CD4-positive, alpha-beta T cell treated with Interleukin-6 for 4 hours (primary cell): ENCODE measurements around the gene IBTK.
"Not testable (repeated sequence)": the region's sequence is repeated elsewhere in the genome, so short reads cannot be mapped to it uniquely, and the experiment has no call there.

Source experiments
- DNase-seq: peaks from one replicate; pipeline ENCODE4 v3.0.0-alpha.2; 2020; ENCODE audit warnings: mixed read lengths

IBTK gene

DNA sequence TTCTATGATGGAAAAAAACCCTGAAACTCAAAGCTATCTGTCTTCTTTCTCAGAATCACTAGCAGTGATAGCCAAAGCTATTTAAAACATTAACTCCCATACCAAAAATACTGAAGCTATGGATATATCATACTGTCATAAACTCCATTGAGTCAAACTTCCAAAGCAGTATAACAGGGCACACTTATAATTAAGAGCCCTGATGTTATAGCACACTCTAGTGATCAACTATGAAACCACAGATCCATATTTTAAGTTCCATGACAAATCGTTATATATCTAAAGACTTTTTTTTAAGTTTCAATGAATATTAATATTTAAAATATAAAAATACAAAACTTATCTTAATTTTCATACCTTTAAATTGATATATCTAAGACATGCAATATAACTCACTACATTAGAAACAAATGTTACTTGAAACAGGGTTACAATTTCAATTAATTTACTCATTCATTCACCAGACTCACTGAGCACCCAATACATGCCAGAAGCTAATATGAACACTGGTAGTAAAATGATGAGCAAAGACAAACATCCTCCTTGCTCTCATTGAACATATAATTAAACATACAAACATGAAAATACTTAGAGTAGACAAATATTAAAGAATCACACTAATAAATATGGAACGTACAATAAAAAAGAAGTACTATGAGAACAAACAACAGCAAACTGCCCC is 69.3 kb downstream of the IBTK start:
- no peak for DNase-seq

DNA sequence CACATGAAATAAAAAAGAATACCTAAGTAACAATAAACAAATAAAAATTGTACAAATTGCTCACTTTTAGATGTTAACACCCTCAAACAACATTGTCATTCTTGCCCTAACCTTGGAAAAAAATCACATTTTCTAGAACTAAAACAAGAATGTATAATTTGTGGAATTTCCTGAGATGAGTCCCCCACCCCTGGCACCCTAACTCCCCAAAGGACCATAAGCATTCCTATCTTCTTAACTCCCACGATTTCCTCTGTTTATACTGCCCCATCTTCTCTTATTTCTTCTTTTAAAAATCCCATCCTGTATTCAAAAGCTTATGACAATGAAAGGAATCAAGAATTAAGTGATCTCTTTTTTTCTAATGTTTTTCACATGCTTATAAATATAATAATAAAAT is 70.9 kb downstream of the IBTK start:
- DNase-seq, result no peak

DNA sequence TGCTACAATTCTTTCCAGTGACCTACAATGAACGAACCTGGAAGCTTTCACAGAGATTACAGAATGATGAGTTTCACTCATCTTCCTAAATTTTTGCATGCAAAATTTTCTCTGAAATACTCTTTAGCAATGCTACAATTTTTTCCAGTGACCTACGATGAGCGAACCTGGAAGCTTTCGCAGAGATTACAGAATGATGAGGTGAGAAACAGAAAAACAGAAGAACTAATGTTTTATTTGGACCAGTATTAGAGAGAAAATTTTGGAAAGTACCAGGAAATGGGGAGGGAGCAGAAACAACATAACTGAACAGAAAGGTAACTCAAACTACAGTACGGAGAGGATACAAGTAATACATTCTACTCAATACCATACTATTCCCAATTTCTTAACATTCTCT is 75.0 kb downstream of the IBTK start:
- DNase-seq, result no peak

DNA sequence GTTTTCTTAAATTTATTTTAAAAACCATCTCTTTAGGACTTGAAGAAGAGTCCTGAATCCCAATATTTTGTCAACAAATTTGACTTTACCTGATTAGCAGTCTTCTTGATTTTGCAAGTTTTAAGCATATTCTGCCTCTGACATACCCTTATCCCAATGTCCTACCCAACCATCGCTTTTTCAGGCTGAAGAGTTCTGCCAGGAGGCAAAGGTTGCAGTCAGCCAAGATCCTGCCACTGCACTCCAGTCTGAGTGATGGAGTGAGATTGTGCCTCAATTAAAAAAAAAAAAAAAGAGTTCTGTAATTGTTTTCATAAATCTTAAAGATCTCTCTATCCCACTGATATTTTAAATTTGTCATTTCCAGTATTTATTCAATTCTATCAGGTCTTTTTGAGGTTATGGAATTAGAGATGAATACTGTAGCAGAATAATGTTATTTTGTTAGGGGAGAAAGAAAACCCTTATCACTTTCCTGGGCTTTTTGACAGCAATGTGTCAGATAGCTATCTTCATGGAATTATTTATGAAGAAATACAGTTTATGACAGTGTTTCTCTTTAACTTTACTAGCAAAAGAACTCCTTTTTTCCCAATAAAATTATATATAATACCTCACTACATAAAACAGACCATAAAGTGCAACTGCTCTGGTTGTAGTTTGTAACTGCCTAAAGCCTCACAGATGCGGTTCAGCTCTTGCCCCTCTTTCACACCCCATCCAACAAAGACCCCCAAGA is 78.2 kb downstream of the IBTK start:
- no peak for DNase-seq

DNA sequence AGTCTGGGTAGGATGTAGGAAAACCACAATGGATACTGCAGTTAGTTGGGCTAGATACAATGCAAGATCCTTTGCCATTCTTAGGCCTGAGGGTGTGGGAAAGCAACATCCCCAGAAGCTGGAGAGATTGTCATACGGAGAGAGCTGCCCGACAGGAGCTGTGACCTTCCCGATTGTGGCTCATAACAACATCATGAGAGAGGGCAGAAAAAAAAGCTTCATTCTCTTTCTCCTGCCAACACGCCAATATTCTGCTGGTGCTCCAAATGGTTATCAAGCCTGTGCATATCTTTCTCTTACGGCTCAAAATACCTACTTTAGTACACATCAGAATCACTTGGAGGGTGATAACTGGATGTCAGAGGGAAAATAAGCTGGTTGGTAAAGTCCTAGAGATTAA is 81.1 kb downstream of the IBTK start:
- no peak for DNase-seq

DNA sequence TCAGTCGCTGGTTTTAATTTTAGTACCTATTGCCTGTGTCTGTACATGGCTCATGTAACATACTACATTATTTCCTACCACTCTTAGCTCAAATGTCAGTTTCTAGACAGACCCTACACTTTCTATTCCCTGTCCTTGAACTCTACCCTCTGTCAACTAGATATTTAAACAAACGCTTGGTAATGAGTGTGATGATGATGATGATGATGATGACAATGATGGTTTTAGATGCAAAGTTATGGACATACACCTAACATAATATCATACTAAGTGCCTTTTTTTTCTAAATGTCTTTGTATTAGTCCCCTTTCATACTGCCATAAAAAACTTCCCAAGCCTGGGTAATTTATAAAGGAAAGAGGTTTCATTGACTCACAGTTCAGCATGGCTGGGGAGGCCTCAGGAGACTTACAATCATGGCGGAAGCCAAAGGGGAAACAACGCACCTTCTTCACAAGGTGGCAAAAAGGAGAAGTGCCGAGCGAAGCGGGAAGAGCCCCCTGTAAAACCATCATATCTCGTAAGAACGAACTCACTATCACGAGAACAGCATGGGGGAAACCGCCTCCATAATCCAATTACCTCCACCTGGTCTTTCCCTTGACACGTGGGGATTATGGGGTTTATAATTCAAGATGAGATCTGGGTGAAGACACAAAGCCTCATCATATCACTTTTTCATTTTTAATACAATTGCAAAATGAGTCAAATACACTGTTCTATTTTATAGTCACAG is 87.1 kb downstream of the IBTK start:
- no peak for DNase-seq

DNA sequence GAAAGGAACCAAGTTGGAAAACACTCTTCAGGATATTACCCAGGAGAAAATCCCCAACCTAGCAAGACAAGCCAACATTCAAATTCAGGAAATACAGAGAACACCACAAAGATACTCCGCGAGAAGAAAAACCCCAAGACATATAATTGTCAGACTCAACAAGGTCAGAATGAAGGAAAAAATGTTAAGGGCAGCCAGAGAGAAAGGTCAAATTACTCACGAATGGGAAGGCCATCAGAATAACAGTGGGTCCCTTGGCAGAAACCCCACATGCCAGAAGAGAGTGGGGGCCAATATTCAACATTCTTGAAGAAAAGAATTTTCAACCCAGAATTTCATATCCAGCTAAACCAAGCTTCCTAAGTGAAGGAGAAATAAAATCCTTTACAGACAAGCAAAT is 94.8 kb downstream of the IBTK start:
- not testable (repeated sequence) for DNase-seq

DNA sequence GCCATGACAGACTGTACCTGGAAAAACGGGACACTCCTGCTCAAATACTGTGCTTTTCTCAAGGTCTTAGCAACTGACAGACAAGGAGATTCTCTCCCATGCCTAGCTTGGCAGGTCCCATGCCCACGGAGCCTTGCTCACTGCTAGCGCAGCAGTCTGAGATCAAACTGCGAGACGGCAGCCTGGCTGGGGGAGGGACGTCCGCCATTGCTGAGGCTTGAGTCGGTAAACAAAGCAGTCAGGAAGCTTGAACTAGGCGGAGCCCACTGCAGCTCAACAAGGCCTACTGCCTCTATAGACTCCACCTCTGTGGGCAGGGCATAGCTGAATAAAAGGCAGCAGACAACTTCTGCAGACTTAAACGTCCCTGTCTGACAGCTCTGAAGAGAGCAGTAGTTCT is 96.4 kb downstream of the IBTK start:
- not testable (repeated sequence) for DNase-seq

DNA sequence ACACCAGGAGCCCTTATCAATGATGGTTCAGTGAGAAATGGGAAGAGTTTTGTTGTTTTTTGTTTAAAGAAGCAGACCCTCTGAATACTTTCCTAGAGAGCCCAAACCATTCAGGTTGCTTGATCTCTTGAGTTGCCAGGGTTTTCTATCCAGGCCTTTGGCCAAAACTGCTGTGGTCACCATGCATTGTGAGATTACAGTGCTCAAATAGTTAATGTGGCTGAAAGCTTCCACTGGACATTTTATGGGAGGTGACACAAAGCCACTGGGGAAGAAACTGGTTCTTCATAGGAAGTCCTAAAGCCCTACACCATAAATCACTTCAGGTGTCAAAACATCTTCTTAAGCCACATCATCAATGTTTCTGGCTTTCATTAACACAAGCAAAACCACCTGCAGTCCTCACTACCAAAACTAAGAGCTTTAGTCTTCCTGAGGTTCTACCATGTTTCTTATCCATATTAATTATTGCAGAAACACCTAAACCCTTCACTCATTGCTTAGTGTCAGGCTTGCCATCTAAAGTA is 101.6 kb downstream of the IBTK start:
- DNase-seq, result no peak

DNA sequence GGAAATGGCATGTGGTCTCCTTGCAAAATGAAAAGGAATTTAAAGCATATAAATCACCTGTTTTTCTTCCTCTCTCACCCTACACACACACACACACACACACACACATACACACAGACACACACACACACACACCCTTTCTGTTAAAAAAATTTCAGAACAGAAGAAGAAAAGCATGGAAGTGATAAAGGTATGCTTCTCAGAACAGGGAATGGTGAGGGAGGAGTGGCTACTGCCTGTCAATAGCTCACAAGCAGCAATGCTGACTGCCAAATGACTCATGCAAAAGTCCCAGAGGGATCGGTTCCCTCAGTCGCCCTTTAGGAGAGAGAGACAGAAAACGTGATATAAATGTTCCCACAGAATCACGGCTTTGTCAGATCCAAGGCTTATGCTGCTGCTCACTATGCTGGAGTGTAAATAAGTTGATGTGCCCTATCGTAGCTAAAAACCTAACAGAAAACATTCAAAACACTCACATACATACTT is 102.6 kb downstream of the IBTK start:
- DNase-seq, result no peak

DNA sequence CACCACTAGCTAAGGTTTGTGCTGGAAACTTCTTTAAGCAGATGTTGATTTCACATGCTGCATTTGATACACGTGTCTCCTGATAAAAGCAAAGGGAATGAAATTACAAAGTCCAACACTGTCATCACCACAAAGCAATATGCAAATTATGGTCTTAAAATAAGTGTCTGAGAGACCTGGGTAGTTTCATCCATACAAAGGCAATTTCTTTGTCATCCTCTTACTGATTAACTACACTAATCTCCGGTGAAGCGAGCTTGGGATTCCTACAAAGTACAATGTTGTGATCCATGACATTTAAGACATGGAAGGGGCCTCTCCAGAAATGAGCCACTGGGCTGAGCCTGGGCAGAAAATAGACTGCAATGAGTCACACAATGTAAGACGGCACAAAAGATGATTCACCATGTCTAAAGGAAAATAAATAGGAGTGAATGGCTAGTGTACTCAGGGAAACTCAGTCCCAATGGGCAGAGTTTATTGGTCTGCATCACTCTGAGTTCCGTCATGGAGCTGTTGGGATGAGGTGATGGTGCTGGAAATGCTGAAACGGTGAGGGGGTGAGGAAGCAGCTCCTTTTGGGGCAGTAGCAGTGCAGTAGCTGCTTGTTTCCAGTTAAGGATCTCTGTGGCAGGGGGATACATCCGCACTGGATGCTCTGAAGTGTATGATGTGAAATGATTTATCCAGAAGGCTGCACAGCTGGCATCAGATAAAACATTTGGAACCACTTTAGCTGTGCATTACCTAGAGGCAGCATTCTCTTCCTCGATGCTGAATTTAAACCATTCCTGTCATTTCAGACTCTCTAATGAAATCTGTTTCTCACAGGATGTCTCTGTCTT is 103.3 kb downstream of the IBTK start:
- no peak for DNase-seq

DNA sequence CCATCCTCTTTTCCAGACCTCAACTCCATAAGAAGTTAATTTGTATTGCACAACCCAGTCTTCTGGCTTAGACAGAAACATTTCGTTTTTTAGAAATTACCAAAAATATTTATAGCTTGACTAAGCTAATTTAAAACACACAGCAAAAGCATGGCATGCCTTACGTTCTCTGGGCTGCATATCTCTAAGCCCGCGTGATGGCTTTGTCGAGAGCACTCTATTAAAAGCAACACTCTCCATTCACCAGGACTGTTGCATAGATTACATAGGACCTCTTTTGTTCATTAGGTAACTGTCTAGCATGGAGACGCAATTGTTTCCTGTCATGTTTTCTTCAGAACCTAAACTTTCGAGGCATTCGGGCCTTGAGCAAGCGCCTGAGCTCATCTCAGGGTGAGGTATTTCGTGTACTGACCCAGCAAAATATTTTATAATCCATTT is 104.5 kb downstream of the IBTK start:
- DNase-seq, result no peak

DNA sequence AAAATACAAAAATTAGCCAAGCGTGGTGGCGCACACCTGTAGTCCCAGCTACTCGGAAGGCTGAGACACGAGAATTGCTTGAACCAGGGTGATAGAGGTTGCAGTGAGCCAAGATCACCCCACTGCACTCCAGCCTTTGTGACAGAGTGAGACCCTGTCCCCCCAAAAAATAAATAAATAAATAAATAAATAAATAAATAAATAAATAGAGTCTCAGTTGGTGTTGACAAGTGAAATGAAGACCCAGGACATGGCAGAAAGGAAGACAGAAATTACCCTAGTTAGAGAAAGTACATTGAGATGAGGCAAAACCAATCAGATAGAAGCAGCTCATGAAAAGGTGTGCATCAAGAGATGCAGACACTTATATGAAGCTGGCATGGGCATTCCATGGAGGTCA is 105.0 kb downstream of the IBTK start:
- DNase-seq, result no peak

DNA sequence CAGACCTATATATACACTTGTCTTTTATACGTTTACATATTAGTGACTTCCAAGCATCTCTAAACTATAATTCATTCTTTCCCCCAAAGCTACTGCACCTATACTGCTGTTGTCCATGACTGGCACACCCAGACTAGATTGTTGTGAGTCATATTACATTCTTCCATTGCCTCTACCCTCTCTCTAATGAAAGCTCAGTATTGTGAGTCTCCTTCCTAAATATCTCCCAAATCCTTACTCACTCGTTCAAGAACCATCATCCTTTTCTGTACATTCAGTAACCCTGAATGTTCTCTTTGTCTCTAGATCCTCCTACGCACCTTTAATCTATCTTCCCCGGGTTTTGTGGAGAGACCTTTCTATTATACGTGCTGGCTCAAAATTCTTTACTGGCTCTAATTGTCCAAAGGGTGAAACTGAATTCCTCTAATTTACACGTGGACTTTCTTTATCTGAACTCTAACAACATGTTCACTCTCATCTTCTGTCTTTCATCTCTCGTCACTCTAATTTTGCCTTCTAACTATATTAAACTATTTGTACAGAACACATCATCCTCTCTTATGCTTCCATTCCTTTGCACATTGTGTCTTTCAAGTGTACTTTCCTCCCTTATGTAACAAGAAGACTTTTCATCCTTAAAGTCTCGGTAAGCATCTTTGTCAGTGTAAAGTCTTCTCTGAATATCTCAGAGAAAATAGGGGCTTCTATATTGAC is 109.3 kb downstream of the IBTK start:
- no peak for DNase-seq

DNA sequence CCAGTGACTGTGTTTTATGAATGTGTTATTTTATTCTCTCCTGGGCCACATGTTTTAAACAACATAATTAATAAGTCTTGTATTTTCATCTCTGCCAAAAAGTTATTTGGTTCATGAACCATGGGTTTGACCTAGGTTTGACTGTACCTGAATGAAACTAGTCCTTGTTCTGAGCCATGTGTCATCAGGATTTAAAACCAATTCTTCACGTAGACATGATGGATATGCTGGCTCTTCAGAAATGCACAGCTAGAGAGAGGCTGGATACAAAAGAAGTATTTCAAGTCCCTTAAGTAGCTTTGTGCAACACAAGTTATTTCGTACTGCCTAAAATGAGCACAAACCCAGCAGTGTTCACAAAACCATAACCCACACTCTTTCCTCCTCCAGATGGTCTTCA is 116.1 kb downstream of the IBTK start:
- no peak for DNase-seq

DNA sequence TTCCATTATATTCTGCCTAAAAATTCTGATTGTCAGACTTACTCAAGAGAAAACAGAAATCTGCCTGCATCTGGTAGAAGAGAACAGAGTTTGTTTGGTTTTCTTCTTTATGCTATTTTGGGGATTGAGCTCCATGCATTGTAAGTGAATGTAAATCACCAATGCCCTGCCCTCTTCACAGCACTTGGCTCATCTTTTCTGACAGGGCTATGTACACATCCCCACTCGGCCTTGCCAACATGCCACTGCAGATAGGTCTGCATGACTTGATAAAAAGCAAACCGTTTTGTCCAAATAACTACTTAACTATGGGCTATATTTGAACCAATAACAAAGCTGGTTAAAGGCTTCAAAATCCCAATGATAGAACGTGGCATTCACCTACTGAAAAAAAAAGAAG is 117.7 kb downstream of the IBTK start:
- DNase-seq, result no peak

DNA sequence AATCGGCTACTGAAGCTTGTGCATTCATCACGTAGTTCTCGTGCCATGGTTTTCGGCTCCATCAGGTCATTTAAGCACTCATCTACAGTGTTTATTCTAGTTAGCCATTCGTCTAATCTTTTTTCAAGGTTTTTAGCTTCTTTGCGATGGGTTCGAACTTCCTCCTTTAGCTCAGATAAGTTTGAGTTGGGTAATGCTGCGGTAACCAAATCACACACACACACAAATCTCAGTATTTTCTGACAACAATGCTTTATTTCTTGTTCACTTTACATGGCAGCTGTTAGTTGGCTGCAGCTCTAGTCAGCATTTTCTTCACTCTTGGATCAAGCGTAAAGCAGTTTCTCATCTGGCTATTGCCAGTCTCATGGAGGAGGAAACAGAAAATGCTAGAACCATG is 118.6 kb downstream of the IBTK start:
- DNase-seq, result not testable (repeated sequence)

DNA sequence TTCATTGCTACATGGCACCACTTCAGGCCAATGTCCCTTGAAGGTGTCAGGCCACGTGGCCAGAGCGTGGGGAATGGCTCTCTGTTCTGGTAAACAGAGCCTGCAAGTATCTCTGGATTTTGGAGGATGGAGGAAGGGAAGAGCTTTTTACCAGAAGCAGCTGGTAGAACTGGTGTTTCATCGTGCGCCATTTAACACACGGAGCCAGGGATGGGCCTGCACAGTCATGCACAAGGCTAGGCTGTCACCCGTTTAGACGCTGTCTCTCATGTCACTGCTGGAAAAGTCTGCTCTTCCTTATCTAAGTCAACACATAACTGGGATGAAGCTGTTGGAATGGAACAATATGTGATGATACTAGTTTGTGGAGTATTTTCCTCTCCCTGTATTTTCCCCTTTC is 123.9 kb downstream of the IBTK start:
- no peak for DNase-seq
